VCaP (cell line): Measurements from ENCODE around the gene CASK.

ENCODE experiments used
- H3K27ac ChIP-seq: fragments of 450-650 bp; 2 replicates; pipeline ENCODE4 v1.5.1; 2017
- CTCF ChIP-seq: fragments of 450-650 bp; conservative IDR thresholded peaks from 2 replicates; pipeline ENCODE4 v1.5.1; 2017; ENCODE audit warnings: mild to moderate bottlenecking, moderate library complexity

The CASK gene

GRCh38 chrX:41887691-41888090, 35.7 kb downstream of the CASK start:
- TF ChIP-seq CTCF = no peak

GRCh38 chrX:41885724-41886123, 37.6 kb downstream of the CASK start:
- no peak for TF ChIP-seq CTCF
- H3K27ac ChIP-seq = no peak overlapping the region

More at GRCh38 chrX:41887691-41888090, 35.7 kb downstream of the CASK start:
- H3K27ac ChIP-seq = no peak overlapping the region

GRCh38 chrX:41881166-41881565, 42.2 kb downstream of the CASK start:
- no peak overlapping the region for H3K27ac ChIP-seq
- no peak for TF ChIP-seq CTCF

GRCh38 chrX:41877167-41877566, 46.2 kb downstream of the CASK start:
- TF ChIP-seq CTCF = no peak

GRCh38 chrX:41875142-41875541, 48.2 kb downstream of the CASK start:
- TF ChIP-seq CTCF = no peak
- no peak overlapping the region for H3K27ac ChIP-seq

More at GRCh38 chrX:41877167-41877566, 46.2 kb downstream of the CASK start:
- no peak overlapping the region for H3K27ac ChIP-seq

GRCh38 chrX:41870719-41871151, 52.6 kb downstream of the CASK start:
- TF ChIP-seq CTCF = no peak
- H3K27ac ChIP-seq = no peak overlapping the region

GRCh38 chrX:41868392-41868977, 54.9 kb downstream of the CASK start:
- no peak for TF ChIP-seq CTCF
- H3K27ac ChIP-seq = no peak overlapping the region
